Measurements from ENCODE around the gene HIF1AN.
A peak's percentile ranks its signal among the peaks of the same experiment; 100 is the strongest.

HIF1AN gene

GRCh38 chr10:100535715-100536353 is at the start of gene HIF1AN:
Gene HIF1AN (plus strand): TSS chr10:100535943. CDS start chr10:100535959, 16 bp downstream.
- no peaks in the 10 kb centered on the region for H3K9me3 ChIP-seq (ENCODE audit: control insufficient read depth, insufficient read depth, low read length)
- H3K36me3 ChIP-seq (ENCODE audit: control insufficient read depth, insufficient read depth, low read length): peaks cover 10% of the 10 kb centered on the region; the same call in 1 of the 2 replicates
- peak within 1 kb of the TSS; percentile 70; the same call in 1 of the 2 replicates for H3K4me3 ChIP-seq (ENCODE audit: low read length)
- peak; percentile 91 for DNase-seq (ENCODE audit: low read depth, low spot score)
- H3K27ac ChIP-seq (ENCODE audit: low read length): no peak within 1 kb of the TSS
- no CpG with 5 or more reads among the region's 35 CpGs for WGBS (ENCODE audit: insufficient coverage, insufficient read length)
- H3K27me3 ChIP-seq (ENCODE audit: control insufficient read depth, insufficient read depth, low read length): no peaks in the 10 kb centered on the region
- no peaks in the 10 kb centered on the region for H3K4me1 ChIP-seq (ENCODE audit: control insufficient read depth, insufficient read depth, low read length)

DNA sequence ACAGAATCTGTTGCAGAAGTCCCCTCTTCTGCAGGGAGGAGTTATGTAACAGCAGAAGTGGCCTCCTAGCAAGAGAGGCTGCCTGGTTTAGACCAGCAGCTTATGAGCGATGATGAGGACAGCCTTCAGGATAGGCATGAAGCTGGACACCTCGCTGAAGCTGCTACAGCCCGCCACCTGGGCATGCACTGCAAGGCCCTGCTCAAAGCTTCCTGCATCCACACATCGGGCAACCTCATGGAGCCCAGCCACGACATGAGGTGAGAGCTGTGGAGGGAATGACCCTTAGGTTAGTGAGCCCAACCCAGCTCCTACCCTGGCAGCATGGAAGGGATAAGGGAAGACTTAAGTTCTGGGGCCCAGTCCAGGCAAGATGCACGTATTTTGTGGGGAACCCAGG is 48.2 kb upstream of the HIF1AN start:
- H3K27me3 ChIP-seq (ENCODE audit: control insufficient read depth, insufficient read depth, low read length): peaks cover 53% of the 10 kb centered on the region
- H3K4me3 ChIP-seq (ENCODE audit: low read length): no peak overlapping the region
- no peaks in the 10 kb centered on the region for H3K36me3 ChIP-seq (ENCODE audit: control insufficient read depth, insufficient read depth, low read length)
- H3K9me3 ChIP-seq (ENCODE audit: control insufficient read depth, insufficient read depth, low read length): no peaks in the 10 kb centered on the region
- H3K27ac ChIP-seq (ENCODE audit: low read length): no peak overlapping the region
- peaks cover 9% of the 10 kb centered on the region for H3K4me1 ChIP-seq (ENCODE audit: control insufficient read depth, insufficient read depth, low read length)
- no peak for DNase-seq (ENCODE audit: low read depth, low spot score)
- WGBS (ENCODE audit: insufficient coverage, insufficient read length): no CpG with 5 or more reads among the region's 6 CpGs

DNA sequence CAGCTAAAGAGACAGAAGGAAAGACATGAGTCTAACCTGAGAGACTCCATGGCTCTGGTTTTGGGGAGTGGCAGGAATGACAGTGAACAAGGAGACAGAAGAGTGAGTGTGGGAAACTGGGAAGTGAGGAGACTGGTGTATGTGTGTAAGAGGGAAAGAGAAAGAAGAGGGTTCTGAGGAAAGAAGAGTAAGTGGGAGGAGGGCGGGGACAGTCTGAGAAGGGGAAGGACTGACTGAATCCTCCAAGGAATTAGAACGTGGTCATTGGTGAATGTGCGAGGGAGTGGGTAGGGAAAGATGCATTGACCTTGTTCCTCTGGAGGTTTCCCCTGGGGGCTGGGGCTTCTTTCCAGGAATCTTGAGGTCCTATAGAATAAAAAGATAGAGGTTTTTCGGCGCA is 46.3 kb upstream of the HIF1AN start:
- peaks cover 9% of the 10 kb centered on the region for H3K4me1 ChIP-seq (ENCODE audit: control insufficient read depth, insufficient read depth, low read length)
- H3K9me3 ChIP-seq (ENCODE audit: control insufficient read depth, insufficient read depth, low read length): no peaks in the 10 kb centered on the region
- peaks cover 38% of the 10 kb centered on the region for H3K27me3 ChIP-seq (ENCODE audit: control insufficient read depth, insufficient read depth, low read length)
- H3K36me3 ChIP-seq (ENCODE audit: control insufficient read depth, insufficient read depth, low read length): no peaks in the 10 kb centered on the region
- DNase-seq (ENCODE audit: low read depth, low spot score): no peak
- H3K27ac ChIP-seq (ENCODE audit: low read length): no peak overlapping the region
- no peak overlapping the region for H3K4me3 ChIP-seq (ENCODE audit: low read length)
- WGBS (ENCODE audit: insufficient coverage, insufficient read length): no CpG with 5 or more reads among the region's 5 CpGs

GRCh38 chr10:100490531-100490930 is 45.2 kb upstream of the HIF1AN start:
- peaks cover 33% of the 10 kb centered on the region for H3K27me3 ChIP-seq (ENCODE audit: control insufficient read depth, insufficient read depth, low read length)
- no peaks in the 10 kb centered on the region for H3K9me3 ChIP-seq (ENCODE audit: control insufficient read depth, insufficient read depth, low read length)
- no peak overlapping the region for H3K4me3 ChIP-seq (ENCODE audit: low read length)
- H3K36me3 ChIP-seq (ENCODE audit: control insufficient read depth, insufficient read depth, low read length): no peaks in the 10 kb centered on the region
- whole genome bisulfite sequencing (ENCODE audit: insufficient coverage, insufficient read length): no CpG with 5 or more reads among the region's 2 CpGs
- H3K27ac ChIP-seq (ENCODE audit: low read length): no peak overlapping the region
- DNase-seq (ENCODE audit: low read depth, low spot score): no peak
- peaks cover 6% of the 10 kb centered on the region for H3K4me1 ChIP-seq (ENCODE audit: control insufficient read depth, insufficient read depth, low read length)

DNA sequence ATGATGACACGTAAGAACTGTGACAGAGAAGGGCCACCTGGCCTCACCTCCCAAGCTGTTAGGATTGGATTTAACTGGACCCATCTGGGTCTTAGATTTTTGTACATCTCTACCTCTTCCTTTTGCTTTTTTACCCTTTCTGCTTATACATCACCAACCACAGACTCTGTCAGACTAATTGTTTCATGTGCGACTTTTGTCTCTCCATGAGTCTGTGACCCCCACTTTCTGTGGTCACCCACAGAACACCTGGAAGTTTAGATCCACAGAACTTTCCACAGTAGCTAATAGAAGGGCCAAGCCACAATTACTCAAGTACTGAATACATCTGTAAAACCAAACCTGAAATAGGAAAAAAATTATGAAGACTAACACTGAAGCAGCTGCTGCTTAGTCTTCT is 39.2 kb upstream of the HIF1AN start:
- Histone ChIP-seq H3K36me3 (ENCODE audit: control insufficient read depth, insufficient read depth, low read length) (no peaks in the 10 kb centered on the region), H3K4me3 (ENCODE audit: low read length) (no peak overlapping the region), H3K9me3 (ENCODE audit: control insufficient read depth, insufficient read depth, low read length) (no peaks in the 10 kb centered on the region), H3K4me1 (ENCODE audit: control insufficient read depth, insufficient read depth, low read length) (no peaks in the 10 kb centered on the region), H3K27me3 (ENCODE audit: control insufficient read depth, insufficient read depth, low read length) (peaks cover 3% of the 10 kb centered on the region; the same call in 1 of the 2 replicates), H3K27ac (ENCODE audit: low read length) (no peak overlapping the region)
- WGBS (ENCODE audit: insufficient coverage, insufficient read length): no CpG with 5 or more reads among the region's 2 CpGs
- DNase-seq (ENCODE audit: low read depth, low spot score): no peak

DNA sequence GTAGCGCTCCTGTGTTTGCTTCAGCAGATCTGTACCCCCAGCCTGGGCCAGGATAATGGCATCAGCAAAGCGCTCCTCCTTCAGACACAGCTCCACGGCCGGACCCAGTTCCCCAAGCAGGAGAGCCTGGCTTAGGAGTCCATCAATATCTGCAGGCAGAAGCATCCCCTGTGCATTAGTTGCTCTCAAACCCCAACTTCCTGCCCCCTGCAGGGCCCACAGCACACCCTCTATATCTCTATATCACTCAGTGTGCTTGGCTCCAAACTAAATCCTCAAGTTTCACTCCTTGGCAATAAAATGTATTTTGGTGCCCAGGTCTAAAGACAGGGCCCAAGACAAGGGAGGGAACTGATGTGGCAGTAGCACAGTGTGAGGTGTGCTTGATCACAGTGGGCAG is 37.7 kb upstream of the HIF1AN start:
- WGBS (ENCODE audit: insufficient coverage, insufficient read length): no CpG with 5 or more reads among the region's 4 CpGs
- Histone ChIP-seq H3K36me3 (ENCODE audit: control insufficient read depth, insufficient read depth, low read length) (no peaks in the 10 kb centered on the region), H3K4me3 (ENCODE audit: low read length) (no peak overlapping the region), H3K9me3 (ENCODE audit: control insufficient read depth, insufficient read depth, low read length) (no peaks in the 10 kb centered on the region), H3K27ac (ENCODE audit: low read length) (no peak overlapping the region), H3K27me3 (ENCODE audit: control insufficient read depth, insufficient read depth, low read length) (peaks cover 3% of the 10 kb centered on the region; the same call in 1 of the 2 replicates), H3K4me1 (ENCODE audit: control insufficient read depth, insufficient read depth, low read length) (no peaks in the 10 kb centered on the region)
- no peak for DNase-seq (ENCODE audit: low read depth, low spot score)

DNA sequence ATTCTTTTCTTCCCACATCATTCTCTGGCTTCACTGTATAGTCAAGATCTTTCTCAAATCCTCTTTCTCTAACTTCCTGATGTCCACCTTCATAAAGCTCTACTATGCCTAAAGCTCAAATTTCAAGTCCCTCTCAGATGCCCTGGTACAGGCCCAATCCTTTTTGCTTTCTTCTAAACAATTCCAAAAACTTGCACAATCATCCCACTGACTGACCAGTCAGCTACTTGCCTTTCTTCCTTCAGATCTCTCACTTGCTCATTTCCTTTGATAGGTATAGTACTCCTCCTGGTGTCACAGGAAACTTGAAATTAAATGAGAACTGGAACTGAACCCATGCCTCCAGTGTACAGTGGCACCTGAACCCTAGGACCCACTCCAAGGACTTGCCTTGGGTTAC is 34.3 kb upstream of the HIF1AN start:
- no peak overlapping the region for H3K27ac ChIP-seq (ENCODE audit: low read length)
- no peak overlapping the region for H3K4me3 ChIP-seq (ENCODE audit: low read length)
- H3K27me3 ChIP-seq (ENCODE audit: control insufficient read depth, insufficient read depth, low read length): peaks cover 1% of the 10 kb centered on the region; the same call in 1 of the 2 replicates
- DNase-seq (ENCODE audit: low read depth, low spot score): no peak
- no peaks in the 10 kb centered on the region for H3K4me1 ChIP-seq (ENCODE audit: control insufficient read depth, insufficient read depth, low read length)
- no peaks in the 10 kb centered on the region for H3K9me3 ChIP-seq (ENCODE audit: control insufficient read depth, insufficient read depth, low read length)
- H3K36me3 ChIP-seq (ENCODE audit: control insufficient read depth, insufficient read depth, low read length): no peaks in the 10 kb centered on the region

DNA sequence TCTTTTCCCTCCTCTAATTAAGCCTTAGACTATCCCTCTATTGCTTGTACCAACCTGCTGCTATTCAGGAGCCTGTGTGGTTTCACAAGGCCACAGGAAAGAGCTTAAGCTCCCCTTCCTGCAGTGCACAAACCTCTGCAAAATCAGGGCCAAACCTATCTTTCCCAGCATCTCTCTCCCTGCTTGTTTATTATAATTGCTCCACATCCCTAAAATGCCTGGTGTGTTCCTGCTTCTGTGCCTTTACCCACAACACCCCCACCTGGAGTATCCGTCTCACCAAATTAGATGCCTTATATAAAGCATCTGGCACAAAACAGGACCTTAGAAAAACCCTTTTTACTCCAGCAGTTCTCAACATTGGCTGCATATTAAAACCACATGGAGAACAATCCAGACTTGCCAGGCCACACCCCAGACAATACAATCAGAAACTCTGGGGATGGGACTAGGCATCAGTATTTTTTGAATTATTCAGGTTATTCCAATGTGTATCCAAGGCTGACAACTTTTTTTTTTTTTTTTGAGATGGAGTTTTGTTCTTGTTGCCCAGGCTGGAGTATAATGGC is 32.7 kb upstream of the HIF1AN start:
- Histone ChIP-seq H3K27ac (ENCODE audit: low read length) (no peak overlapping the region), H3K4me1 (ENCODE audit: control insufficient read depth, insufficient read depth, low read length) (no peaks in the 10 kb centered on the region), H3K36me3 (ENCODE audit: control insufficient read depth, insufficient read depth, low read length) (no peaks in the 10 kb centered on the region), H3K27me3 (ENCODE audit: control insufficient read depth, insufficient read depth, low read length) (peaks cover 1% of the 10 kb centered on the region; the same call in 1 of the 2 replicates), H3K4me3 (ENCODE audit: low read length) (no peak overlapping the region), H3K9me3 (ENCODE audit: control insufficient read depth, insufficient read depth, low read length) (no peaks in the 10 kb centered on the region)
- DNase-seq (ENCODE audit: low read depth, low spot score): no peak
- WGBS (ENCODE audit: insufficient coverage, insufficient read length): no CpG with 5 or more reads among the region's 1 CpG

DNA sequence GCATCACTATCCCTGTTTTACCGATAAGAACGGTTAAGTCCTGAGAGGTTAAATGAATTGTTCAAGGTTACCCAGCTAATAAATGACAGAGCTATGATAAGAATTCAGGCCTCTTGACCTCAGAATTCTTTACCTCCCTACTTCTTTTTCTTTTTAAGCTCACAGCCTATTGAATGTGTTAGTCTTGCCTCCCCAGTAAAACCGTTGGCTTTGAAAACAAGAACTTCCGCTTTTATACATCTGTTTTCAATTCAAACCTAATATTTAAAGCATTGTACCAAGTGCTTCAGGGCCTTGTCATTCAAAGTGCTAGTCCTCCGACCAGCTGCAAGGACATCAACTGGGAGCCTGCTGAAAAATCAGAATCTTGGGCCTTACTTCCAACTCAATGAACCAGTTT is 31.6 kb upstream of the HIF1AN start:
- Histone ChIP-seq H3K27ac (ENCODE audit: low read length) (no peak overlapping the region), H3K4me1 (ENCODE audit: control insufficient read depth, insufficient read depth, low read length) (no peaks in the 10 kb centered on the region), H3K4me3 (ENCODE audit: low read length) (no peak overlapping the region), H3K27me3 (ENCODE audit: control insufficient read depth, insufficient read depth, low read length) (peaks cover 1% of the 10 kb centered on the region; the same call in 1 of the 2 replicates), H3K9me3 (ENCODE audit: control insufficient read depth, insufficient read depth, low read length) (no peaks in the 10 kb centered on the region), H3K36me3 (ENCODE audit: control insufficient read depth, insufficient read depth, low read length) (no peaks in the 10 kb centered on the region)
- WGBS (ENCODE audit: insufficient coverage, insufficient read length): no CpG with 5 or more reads among the region's 5 CpGs
- no peak for DNase-seq (ENCODE audit: low read depth, low spot score)

DNA sequence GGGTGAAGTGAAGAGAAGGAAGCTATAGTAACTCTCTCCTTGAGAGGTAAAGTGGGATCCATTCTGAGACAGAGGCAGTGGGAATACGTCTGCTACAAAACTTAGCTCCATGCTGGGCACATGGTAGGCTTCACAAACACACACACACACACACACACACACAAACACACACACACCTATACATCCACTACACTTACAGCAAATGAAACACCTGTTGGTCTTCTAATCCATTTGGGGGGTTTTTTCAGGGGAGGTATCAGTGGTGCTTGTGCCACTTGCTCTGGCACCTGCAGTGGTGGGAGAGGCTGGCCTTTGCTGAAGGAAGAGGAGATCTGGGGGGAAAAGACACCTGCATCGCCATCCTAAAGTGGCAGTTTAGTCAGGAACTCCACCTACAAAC is 30.6 kb upstream of the HIF1AN start:
- no peaks in the 10 kb centered on the region for H3K27me3 ChIP-seq (ENCODE audit: control insufficient read depth, insufficient read depth, low read length)
- H3K36me3 ChIP-seq (ENCODE audit: control insufficient read depth, insufficient read depth, low read length): no peaks in the 10 kb centered on the region
- H3K27ac ChIP-seq (ENCODE audit: low read length): no peak overlapping the region
- no peaks in the 10 kb centered on the region for H3K9me3 ChIP-seq (ENCODE audit: control insufficient read depth, insufficient read depth, low read length)
- H3K4me1 ChIP-seq (ENCODE audit: control insufficient read depth, insufficient read depth, low read length): no peaks in the 10 kb centered on the region
- DNase-seq (ENCODE audit: low read depth, low spot score): no peak
- whole genome bisulfite sequencing (ENCODE audit: insufficient coverage, insufficient read length): no CpG with 5 or more reads among the region's 2 CpGs
- no peak overlapping the region for H3K4me3 ChIP-seq (ENCODE audit: low read length)

Data from iPS DF 6.9 (cell line).